GM04503 (cell line): ENCODE measurements around the gene METTL2A.
"Not testable (repeated sequence)": the region's sequence is repeated elsewhere in the genome, so short reads cannot be mapped to it uniquely, and the experiment has no call there.

Experiments
- DNase-seq: peaks from one replicate; pipeline ENCODE4 v3.0.0-alpha.2; 2012; ENCODE audit warnings: low read depth

Gene METTL2A

DNA sequence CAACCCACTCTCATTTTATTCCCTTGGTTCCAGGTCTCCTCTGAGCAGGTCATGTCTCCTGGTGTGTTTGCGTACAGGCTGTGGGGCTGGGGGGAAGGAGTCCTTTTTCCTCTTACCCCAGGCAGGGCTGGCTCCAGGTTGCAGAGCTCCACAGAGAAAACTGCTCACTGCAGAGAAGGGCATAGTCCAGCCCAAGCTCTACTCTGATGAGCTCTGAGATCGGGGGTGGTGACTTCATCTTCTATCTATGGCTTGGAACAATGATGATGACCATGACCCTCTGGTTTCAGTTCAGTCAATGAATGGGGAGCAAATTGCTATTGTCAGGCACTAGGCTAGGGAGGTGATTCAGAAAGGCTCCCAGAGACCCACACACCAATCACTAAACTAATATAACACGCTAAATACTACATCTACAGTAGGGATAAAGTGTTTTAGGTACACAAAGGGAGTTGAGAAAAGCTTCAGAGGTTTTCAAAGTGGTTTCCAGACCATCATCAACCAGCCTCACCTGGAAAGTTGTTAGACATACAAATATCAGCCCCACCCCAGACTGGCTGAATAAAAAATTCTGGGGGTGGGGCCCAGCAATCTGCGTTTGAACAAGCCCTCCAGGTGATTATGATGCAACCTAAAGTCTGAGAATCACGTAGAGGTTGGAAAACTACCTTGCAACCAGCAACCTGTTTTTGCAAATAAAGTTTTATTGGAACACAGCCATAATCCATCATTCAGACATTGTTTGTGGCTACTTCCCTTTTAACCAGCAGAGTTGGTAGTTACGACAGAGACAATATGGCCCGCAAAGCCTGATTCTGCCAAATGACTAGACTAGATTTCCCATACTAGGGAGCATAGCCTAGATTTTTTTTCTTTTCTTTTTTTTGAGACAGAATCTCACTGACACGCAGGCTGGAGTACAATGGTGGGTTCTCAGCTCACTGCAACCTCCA lies 49.6 kb downstream of the METTL2A start:
- DNase-seq: not testable (repeated sequence)

DNA sequence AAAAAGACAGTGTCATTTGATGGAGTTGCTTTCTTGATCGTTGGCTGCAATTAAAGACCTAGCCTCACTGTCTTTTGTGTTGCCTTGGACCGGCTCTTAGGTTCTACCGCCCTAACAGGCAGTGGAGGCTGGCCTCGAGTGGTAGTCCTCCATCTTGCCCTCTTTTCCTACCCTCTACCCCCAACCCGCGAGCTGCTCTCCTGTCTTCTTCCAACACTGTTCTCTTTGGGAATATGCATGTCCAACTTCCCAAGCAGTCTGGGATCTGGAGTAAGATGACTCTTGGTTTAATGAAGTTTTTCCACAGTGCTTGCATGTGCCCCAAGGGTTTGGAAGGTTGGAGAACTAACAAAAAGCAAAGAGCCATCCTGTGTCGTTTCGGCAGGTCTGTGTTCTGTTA lies 53.4 kb downstream of the METTL2A start:
- not testable (repeated sequence) for DNase-seq

GRCh38 chr17:62477718-62478408 lies 54.2 kb downstream of the METTL2A start:
- not testable (repeated sequence) for DNase-seq

DNA sequence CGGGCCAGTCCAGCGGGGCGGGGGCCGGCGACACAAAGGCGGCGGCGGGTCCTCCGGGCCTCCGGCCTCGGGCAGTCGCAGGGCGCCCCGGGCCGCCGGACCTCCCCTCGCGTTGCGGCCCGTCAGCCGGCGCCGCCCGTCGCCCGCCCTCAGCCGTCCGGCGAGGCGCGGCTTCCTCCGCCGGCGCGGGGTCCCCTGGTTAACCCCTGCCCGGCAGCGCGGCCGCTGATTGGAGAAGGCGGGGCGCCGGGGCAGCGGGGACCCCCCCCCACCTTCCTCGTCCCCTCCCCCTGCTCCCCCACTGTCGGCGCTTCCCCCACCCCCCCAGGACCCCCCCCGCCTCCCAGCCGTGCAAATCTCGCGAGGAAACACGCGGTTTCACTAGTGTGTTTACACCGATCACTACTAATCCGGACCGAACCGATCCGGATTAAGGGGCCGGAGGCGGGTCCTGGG lies 54.8 kb downstream of the METTL2A start, which contains the start of gene TLK2:
Gene TLK2 (plus strand): TSS at position 402 of the 456 bp plus-strand sequence. CDS start 2,301 bp downstream, outside the sequence.
- DNase-seq: no peak

DNA sequence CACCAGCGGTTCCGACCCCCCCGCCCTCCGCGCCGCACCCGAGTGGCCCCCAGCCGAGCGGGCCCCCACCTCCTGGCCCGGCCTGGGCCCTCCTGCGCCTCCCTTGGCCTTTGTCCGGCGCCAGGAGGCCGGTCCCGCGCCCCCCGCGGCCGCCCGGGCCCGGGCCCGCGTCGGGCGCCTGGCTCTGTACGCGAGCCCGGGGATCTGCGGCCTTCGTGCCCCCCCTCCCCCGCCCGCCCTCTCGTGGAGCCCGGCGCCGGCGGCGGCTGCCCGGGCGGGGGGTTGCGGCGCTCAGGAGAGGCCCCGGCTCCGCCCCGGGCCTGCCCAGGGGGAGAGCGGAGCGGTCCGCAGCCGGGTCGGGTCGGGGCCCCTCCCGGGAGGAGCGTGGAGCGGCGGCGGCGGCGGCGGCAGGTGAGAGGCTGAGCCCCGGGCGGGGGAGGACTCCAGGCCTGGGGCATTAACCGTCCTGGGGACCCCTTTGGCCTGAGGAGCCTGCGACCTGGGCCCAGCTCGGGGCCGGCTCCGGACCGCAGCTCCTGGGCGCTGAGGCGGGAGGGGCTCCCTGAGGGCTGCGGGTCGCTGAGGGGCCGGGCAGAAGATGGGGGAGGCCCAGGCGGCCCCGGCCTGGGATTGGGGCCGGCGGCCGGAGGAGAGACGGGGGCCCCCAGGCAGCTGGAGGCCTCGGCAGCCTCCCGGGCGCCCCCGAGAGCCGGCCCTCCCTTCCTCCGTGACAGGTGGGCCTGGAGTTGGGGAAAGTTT lies 55.4 kb downstream of the METTL2A start:
- DNase-seq: not testable (repeated sequence)

DNA sequence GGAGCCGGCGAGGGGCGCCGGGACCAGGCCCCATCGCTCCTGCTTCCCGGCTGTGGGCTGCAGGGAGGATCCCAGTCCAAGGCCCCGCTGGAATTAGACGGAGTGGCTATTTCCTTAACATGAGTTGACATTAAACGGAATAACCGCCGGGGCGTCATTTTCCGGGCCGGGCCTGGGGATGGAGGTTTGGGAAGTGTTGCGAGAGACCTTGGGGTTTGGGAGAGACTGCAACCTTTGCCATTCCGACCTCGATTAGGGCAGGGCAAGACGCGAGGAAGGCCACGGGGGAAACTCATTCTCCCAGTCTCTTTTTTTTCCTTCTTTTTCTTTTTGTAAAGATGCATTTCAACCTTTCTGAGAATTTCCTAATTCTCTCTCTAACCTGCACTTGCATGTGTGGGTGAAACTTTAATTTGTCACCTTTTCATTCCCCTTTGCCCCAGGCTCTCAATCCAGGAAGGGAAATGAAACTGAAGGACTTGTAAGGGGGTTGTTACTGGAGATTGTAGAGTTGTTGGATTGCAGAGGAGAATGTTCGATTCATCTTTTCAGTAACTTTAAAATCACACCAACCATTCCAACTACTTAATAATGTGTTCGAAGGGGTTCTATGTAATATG lies 56.1 kb downstream of the METTL2A start:
- DNase-seq: not testable (repeated sequence)

GRCh38 chr17:62482553-62482952 lies 58.9 kb downstream of the METTL2A start:
- DNase-seq: not testable (repeated sequence)

GRCh38 chr17:62490990-62491389 lies 67.3 kb downstream of the METTL2A start:
- not testable (repeated sequence) for DNase-seq

DNA sequence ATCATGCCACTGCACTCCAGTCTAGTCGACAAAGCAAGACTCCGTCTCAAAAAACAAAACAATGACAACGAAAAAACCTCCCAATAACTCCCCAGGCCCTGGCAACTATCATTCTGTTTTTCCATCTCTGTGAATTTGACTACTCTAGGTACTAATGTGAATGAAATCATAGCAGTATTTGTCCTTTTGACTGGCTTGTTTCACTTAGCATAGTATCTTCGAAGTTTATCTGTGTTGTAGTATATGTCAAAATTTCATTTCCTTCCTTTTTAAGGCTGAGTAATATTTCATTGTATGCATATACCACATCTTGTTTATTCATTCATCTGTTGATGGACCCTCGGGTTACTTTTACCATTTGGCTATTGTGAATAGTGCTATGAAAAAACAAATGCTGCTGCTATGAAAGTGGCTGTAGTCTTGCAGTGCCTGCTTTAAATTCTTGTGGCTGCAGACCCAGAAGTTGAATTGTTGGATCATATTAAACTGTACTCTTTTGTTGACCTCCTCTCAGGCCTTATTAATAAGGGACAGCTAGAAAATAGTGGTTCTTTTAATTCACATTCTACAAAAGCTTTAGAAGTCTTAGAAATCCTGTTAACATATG lies 69.5 kb downstream of the METTL2A start:
- not testable (repeated sequence) for DNase-seq

DNA sequence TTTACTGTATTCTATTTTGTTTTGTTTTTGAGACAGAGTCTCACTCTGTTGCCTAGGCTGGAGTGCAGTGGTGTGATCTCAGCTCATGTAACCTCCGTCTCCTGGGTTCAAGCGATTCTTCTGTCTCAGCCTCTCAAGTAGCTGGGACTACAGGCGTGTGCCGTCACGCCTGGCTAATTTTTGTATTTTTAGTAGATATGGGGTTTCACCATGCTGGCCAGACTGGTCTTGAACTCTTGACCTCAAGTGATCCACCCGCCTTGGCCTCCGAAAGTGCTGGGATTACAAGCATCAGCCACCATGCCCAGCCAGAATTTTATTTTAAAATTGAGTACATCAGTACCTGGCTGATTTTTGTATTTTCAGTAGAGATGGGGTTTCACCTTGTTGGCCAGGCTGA lies 70.4 kb downstream of the METTL2A start:
- DNase-seq: not testable (repeated sequence)

DNA sequence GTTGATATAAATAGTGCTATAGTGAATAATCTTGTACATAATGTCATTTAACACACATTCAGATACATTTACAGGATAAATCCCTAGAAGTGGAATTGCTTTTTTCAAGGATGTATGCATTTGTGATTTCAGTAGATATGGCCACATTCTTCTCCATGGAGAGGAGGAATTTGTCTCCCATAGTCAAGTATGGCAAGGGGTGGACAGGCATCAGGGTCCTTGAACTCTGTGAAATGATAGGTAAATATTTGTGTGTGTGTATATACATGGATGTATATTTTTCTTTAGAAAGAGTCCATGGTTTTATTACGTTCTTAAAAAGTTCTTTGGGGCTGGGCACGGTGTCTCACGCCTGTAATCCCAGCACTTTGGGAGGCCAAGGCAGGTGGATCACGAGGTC lies 72.6 kb downstream of the METTL2A start:
- not testable (repeated sequence) for DNase-seq

DNA sequence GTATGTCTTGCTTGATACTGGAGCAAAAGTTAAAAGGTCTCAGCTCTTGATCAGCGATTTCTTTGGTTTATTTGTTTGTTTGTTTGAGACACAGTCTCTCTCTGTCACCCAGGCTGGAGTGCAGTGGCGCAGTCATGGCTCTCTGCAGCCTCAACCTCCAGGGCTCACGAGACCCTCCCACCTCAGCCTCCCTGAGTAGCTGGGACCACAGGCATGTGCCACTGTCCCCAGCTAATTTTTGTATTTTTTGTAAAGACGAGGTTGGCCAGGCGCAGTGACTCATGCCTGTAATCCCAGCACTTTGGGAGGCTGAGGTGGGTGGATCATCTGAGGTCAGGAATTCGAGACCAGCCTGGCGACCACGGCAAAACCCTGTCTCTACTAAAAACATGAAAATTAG lies 75.1 kb downstream of the METTL2A start:
- DNase-seq: not testable (repeated sequence)
